Suprapubic skin (tissue), 4 donors: ENCODE measurements around the gene MSX2. TPM values are rescaled to one million over a fixed set of nuclear protein-coding genes. Genes with fewer than 3 reads are reported as not detected.

Experiments used
- DNase-seq, 2 donors: peaks; one replicate each; pipeline ENCODE4 v3.0.0-alpha.2; 2019; ENCODE audit warnings: low spot score in 2 of 2
- H3K27ac ChIP-seq: fragments of 200-600 bp; sonication (generic); one replicate; pipeline ENCODE4 v1.5.1; 2019
- H3K27me3 ChIP-seq: fragments of 200-600 bp; sonication (generic); one replicate; pipeline ENCODE4 v1.5.1; 2019
- H3K36me3 ChIP-seq: fragments of 200-600 bp; sonication (generic); one replicate; pipeline ENCODE4 v1.5.1; 2019
- H3K4me1 ChIP-seq: fragments of 200-600 bp; sonication (generic); one replicate; pipeline ENCODE4 v1.5.1; 2019
- H3K4me3 ChIP-seq: fragments of 200-600 bp; sonication (generic); one replicate; pipeline ENCODE4 v1.5.1; 2019; ENCODE audit warnings: mild to moderate bottlenecking
- H3K9me3 ChIP-seq: fragments of 200-600 bp; sonication (generic); one replicate; pipeline ENCODE4 v1.5.1; 2019
- CTCF ChIP-seq, 2 donors: fragments of 200-600 bp in 1 of 2; fragments of 450-650 bp in 1 of 2; sonication (generic) in 1 of 2; IDR thresholded peaks; one replicate each; pipeline ENCODE4 v1.5.1; 2016 to 2019; ENCODE audit warnings: antibody characterized with exemption in 2 of 2, mild to moderate bottlenecking in 1 of 2, moderate library complexity in 1 of 2
- EP300 ChIP-seq: sonication (generic); formaldehyde crosslinking; IDR thresholded peaks from one replicate; pipeline ENCODE4 v1.6.1; 2017; ENCODE audit warnings: antibody characterized with exemption
- POLR2A ChIP-seq, 2 donors: fragments of 450-650 bp; IDR thresholded peaks; one replicate each; pipeline ENCODE4 v1.6.1; 2017; ENCODE audit warnings: antibody characterized with exemption in 2 of 2, mild to moderate bottlenecking in 2 of 2, moderate library complexity in 2 of 2
- POLR2AphosphoS5 ChIP-seq, 3 donors: sonication (generic); formaldehyde crosslinking; IDR thresholded peaks; one replicate each; pipeline ENCODE4 v1.6.1; 2017; ENCODE audit warnings: antibody characterized with exemption in 3 of 3
- WGBS: methylation state at CpG from one replicate; pipeline ENCODE4 v1.1.5; 2018; 5-methylcytosine and 5-hydroxymethylcytosine counted together
- total RNA-seq, 4 donors: library from RNA; depleted of rRNA; stranded (reverse); fragments of >200 nt; gene quantifications; one replicate each; pipeline ENCODE4 v1.1.0, GENCODE V29; 2016

The MSX2 gene
- total RNA-seq, 4 donors from 2014 or later: 3.5 to 23.1 (median 9.9) TPM

- Histone ChIP-seq H3K27me3 (peaks cover 44% of the 10 kb centered on the region), H3K27ac (no peak overlapping the region), H3K36me3 (peaks cover 6% of the 10 kb centered on the region), H3K9me3 (no peaks in the 10 kb centered on the region), H3K4me3 (no peak overlapping the region), H3K4me1 (peaks cover 23% of the 10 kb centered on the region)
- DNase-seq: no peak
- TF ChIP-seq POLR2A (IDR thresholded peaks at IDR 0.05) (no peak), EP300 (no peak), POLR2AphosphoS5 (IDR thresholded peaks at IDR 0.05) (no peak), CTCF (IDR thresholded peaks at IDR 0.05) (no peak)
- 73% methylated on average over 11 of the region's 11 CpGs for WGBS
Measured at GRCh38 chr5:174727794-174728680, 3.7 kb downstream of the MSX2 start.

- H3K9me3 ChIP-seq: no peaks in the 10 kb centered on the region
- peaks cover 13% of the 10 kb centered on the region for H3K4me1 ChIP-seq
- peaks cover 6% of the 10 kb centered on the region for H3K36me3 ChIP-seq
- no peak overlapping the region for H3K27ac ChIP-seq
- TF ChIP-seq EP300: no peak
- no peak for TF ChIP-seq CTCF (IDR thresholded peaks at IDR 0.05)
- TF ChIP-seq POLR2A (IDR thresholded peaks at IDR 0.05): no peak
- no peak for TF ChIP-seq POLR2AphosphoS5 (IDR thresholded peaks at IDR 0.05)
- DNase-seq: no peak
- H3K4me3 ChIP-seq: no peak overlapping the region
- WGBS: 85% methylated on average over 18 of the region's 18 CpGs
- peaks cover 50% of the 10 kb centered on the region for H3K27me3 ChIP-seq
Measured at GRCh38 chr5:174729075-174729680, 4.8 kb downstream of the MSX2 start.

GRCh38 chr5:174731214-174732035, 7.0 kb downstream of the MSX2 start:
- Histone ChIP-seq H3K4me3 (no peak overlapping the region), H3K27ac (no peak overlapping the region), H3K36me3 (peaks cover 6% of the 10 kb centered on the region), H3K9me3 (no peaks in the 10 kb centered on the region), H3K4me1 (peaks cover 8% of the 10 kb centered on the region), H3K27me3 (peaks cover 55% of the 10 kb centered on the region)
- WGBS: 63% methylated on average over 45 of the region's 45 CpGs
- TF ChIP-seq EP300 (no peak), POLR2A (IDR thresholded peaks at IDR 0.05) (no peak), CTCF (IDR thresholded peaks at IDR 0.05) (no peak), POLR2AphosphoS5 (IDR thresholded peaks at IDR 0.05) (no peak)
- DNase-seq: no peak

GRCh38 chr5:174732036-174733020, 7.9 kb downstream of the MSX2 start:
- WGBS: 55% methylated on average over 56 of the region's 62 CpGs

More at GRCh38 chr5:174732036-174733020, 7.9 kb downstream of the MSX2 start:
- H3K27me3 ChIP-seq: peaks cover 64% of the 10 kb centered on the region
- H3K4me1 ChIP-seq: peaks cover 8% of the 10 kb centered on the region
- TF ChIP-seq POLR2AphosphoS5 (IDR thresholded peaks at IDR 0.05) (no peak), EP300 (no peak), CTCF (IDR thresholded peaks at IDR 0.05) (no peak), POLR2A (IDR thresholded peaks at IDR 0.05) (no peak)
- H3K27ac ChIP-seq: no peak overlapping the region
- H3K4me3 ChIP-seq: no peak overlapping the region
- peaks cover 6% of the 10 kb centered on the region for H3K36me3 ChIP-seq
- no peaks in the 10 kb centered on the region for H3K9me3 ChIP-seq
- no peak for DNase-seq
